Endothelial cell (in vitro differentiated cells): ENCODE results near the gene KTN1. TPM values are rescaled to one million over a fixed set of nuclear protein-coding genes. Genes with fewer than 3 reads are reported as not detected.

ENCODE experiments used
- DNase-seq: peaks from one replicate; pipeline ENCODE4 v3.0.0; 2021; ENCODE audit warnings: low spot score
- H3K27ac Mint-ChIP-seq: one replicate; pipeline ENCODE4 v1.8.0; 2021; ENCODE audit warnings: mixed read lengths, inconsistent platforms; ENCODE audit not compliant: unreplicated experiment
- H3K27me3 Mint-ChIP-seq: one replicate; pipeline ENCODE4 v1.8.0; 2021; ENCODE audit warnings: mild to moderate bottlenecking, moderate library complexity, mixed read lengths, inconsistent platforms; ENCODE audit not compliant: unreplicated experiment
- H3K36me3 Mint-ChIP-seq: one replicate; pipeline ENCODE4 v1.8.0; 2021; ENCODE audit warnings: mild to moderate bottlenecking, low read depth, mixed read lengths, inconsistent platforms; ENCODE audit not compliant: unreplicated experiment
- H3K4me1 Mint-ChIP-seq: one replicate; pipeline ENCODE4 v1.8.0; 2021; ENCODE audit warnings: mild to moderate bottlenecking, mixed read lengths, inconsistent platforms; ENCODE audit not compliant: unreplicated experiment
- H3K4me3 Mint-ChIP-seq: one replicate; pipeline ENCODE4 v1.8.0; 2021; ENCODE audit warnings: mild to moderate bottlenecking, mixed read lengths, inconsistent platforms; ENCODE audit not compliant: unreplicated experiment
- H3K9me3 Mint-ChIP-seq: one replicate; pipeline ENCODE4 v1.8.0; 2021; ENCODE audit warnings: mixed read lengths, inconsistent platforms; ENCODE audit not compliant: unreplicated experiment
- CTCF ChIP-seq: fragments of 200-600 bp; sonication (generic); IDR thresholded peaks from one replicate; pipeline ENCODE4 v1.5.0; 2021; ENCODE audit warnings: antibody characterized with exemption; ENCODE audit not compliant: unreplicated experiment
- total RNA-seq: library from RNA; stranded (reverse); fragmentation: NEBNext Ultra II Directional; extraction: Animal tissue kit (Norgen Biotek cat#: 25700); gene quantifications from one replicate; pipeline ENCODE4 v1.2.1, GENCODE V29; 2021; ENCODE audit not compliant: unreplicated experiment

Gene KTN1
- total RNA-seq, 1 donor from 2014 or later, result 220 TPM

GRCh38 chr14:55721353-55721752 lies 141.3 kb downstream of the KTN1 start:
- Mint-ChIP-seq H3K4me1 (no peaks in the 10 kb centered on the region), H3K4me3 (no peak overlapping the region), H3K9me3 (no peaks in the 10 kb centered on the region), H3K36me3 (no peaks in the 10 kb centered on the region), H3K27me3 (no peaks in the 10 kb centered on the region), H3K27ac (no peak overlapping the region)
- no peak for TF ChIP-seq CTCF
- DNase-seq, result no peak

GRCh38 chr14:55722054-55722453 lies 142.0 kb downstream of the KTN1 start:
- no peaks in the 10 kb centered on the region for H3K27me3 Mint-ChIP-seq
- H3K9me3 Mint-ChIP-seq, result no peaks in the 10 kb centered on the region
- H3K27ac Mint-ChIP-seq, result no peak overlapping the region
- no peaks in the 10 kb centered on the region for H3K36me3 Mint-ChIP-seq
- no peaks in the 10 kb centered on the region for H3K4me1 Mint-ChIP-seq
- no peak overlapping the region for H3K4me3 Mint-ChIP-seq
- no peak for DNase-seq
- TF ChIP-seq CTCF, result no peak

GRCh38 chr14:55724736-55725135 lies 144.7 kb downstream of the KTN1 start:
- Mint-ChIP-seq H3K4me3 (no peak overlapping the region), H3K36me3 (no peaks in the 10 kb centered on the region), H3K9me3 (no peaks in the 10 kb centered on the region), H3K27me3 (no peaks in the 10 kb centered on the region), H3K4me1 (peaks cover 3% of the 10 kb centered on the region), H3K27ac (no peak overlapping the region)
- TF ChIP-seq CTCF, result no peak
- DNase-seq, result no peak

GRCh38 chr14:55730592-55731310 lies 150.7 kb downstream of the KTN1 start:
- no peaks in the 10 kb centered on the region for H3K36me3 Mint-ChIP-seq
- TF ChIP-seq CTCF, result no peak
- H3K9me3 Mint-ChIP-seq, result no peaks in the 10 kb centered on the region
- peaks cover 3% of the 10 kb centered on the region for H3K4me1 Mint-ChIP-seq
- no peak overlapping the region for H3K27ac Mint-ChIP-seq
- no peaks in the 10 kb centered on the region for H3K27me3 Mint-ChIP-seq
- DNase-seq, result no peak
- H3K4me3 Mint-ChIP-seq, result no peak overlapping the region

GRCh38 chr14:55731311-55731872 lies 151.4 kb downstream of the KTN1 start:
- H3K27me3 Mint-ChIP-seq, result no peaks in the 10 kb centered on the region
- TF ChIP-seq CTCF, result no peak
- no peak for DNase-seq
- peaks cover 3% of the 10 kb centered on the region for H3K4me1 Mint-ChIP-seq
- no peak overlapping the region for H3K27ac Mint-ChIP-seq
- no peaks in the 10 kb centered on the region for H3K36me3 Mint-ChIP-seq
- H3K9me3 Mint-ChIP-seq, result no peaks in the 10 kb centered on the region
- no peak overlapping the region for H3K4me3 Mint-ChIP-seq
